CD4-positive, alpha-beta T cell (primary cell): Measurements from ENCODE around the gene DNAJB13. TPM values are rescaled to one million over a fixed set of nuclear protein-coding genes. Genes with fewer than 3 reads are reported as not detected.

Source experiments
- ATAC-seq: fragments of 200-7000 bp; cut with Tn5 transposase; one replicate; pipeline ENCODE4 v1.10.0; 2022; ENCODE audit warnings: mild to moderate bottlenecking; ENCODE audit not compliant: poor library complexity
- CTCF ChIA-PET: fragments of 350-600 bp; sonication (Branson Sonifier 250); formaldehyde crosslinking; loops from one replicate; lab custom pipeline; 2021; ENCODE audit warnings: antibody characterized with exemption, inconsistent platforms; lab: Charles Lee
- POLR2A ChIA-PET: fragments of 350-600 bp; sonication (Branson Sonifier 250); formaldehyde crosslinking; loops from one replicate; lab custom pipeline; 2021; ENCODE audit warnings: antibody characterized with exemption, inconsistent platforms; lab: Charles Lee
- DNase-seq, 14 experiments: peaks; one replicate each; pipeline ENCODE4 v3.0.0-alpha.2; 2013 to 2020; ENCODE audit warnings: mixed read lengths in 2 of 14
- H3K27ac ChIP-seq, 2 donors: one replicate each; pipeline versions ENCODE4 v1.5.1 to v1.7.0; 2013; ENCODE audit warnings: low read length in 2 of 2, low read depth in 1 of 2, mild to moderate bottlenecking in 1 of 2
- H3K27me3 ChIP-seq, 2 experiments: 1 replicate in 1 of 2; 2 replicates in 1 of 2; pipeline versions ENCODE4 v1.6.1 to v1.7.0; 2013; ENCODE audit warnings: low read length in 2 of 2, control low read depth in 1 of 2, mild to moderate bottlenecking in 1 of 2, moderate library complexity in 1 of 2; ENCODE audit not compliant: insufficient read depth in 2 of 2, control insufficient read depth in 1 of 2
- H3K36me3 ChIP-seq: one replicate; pipeline ENCODE4 v1.6.1; 2013; ENCODE audit warnings: low read length, control low read depth; ENCODE audit not compliant: insufficient read depth
- H3K4me1 ChIP-seq: one replicate; pipeline ENCODE4 v1.6.1; 2013; ENCODE audit warnings: low read length, control low read depth; ENCODE audit not compliant: insufficient read depth
- H3K4me3 ChIP-seq: one replicate; pipeline ENCODE4 v1.5.1; 2013; ENCODE audit warnings: mild to moderate bottlenecking, low read length, moderate library complexity
- H3K9me3 ChIP-seq, 2 experiments: 1 replicate in 1 of 2; 2 replicates in 1 of 2; pipeline versions ENCODE4 v1.6.1 to v1.7.0; 2013; ENCODE audit warnings: low read length in 2 of 2, mild to moderate bottlenecking in 2 of 2, control low read depth in 1 of 2, moderate library complexity in 1 of 2; ENCODE audit not compliant: control insufficient read depth in 1 of 2, insufficient read depth in 1 of 2
- H3K27ac Mint-ChIP-seq: one replicate; pipeline ENCODE4 v1.8.0; 2020; ENCODE audit warnings: mixed read lengths
- H3K27me3 Mint-ChIP-seq: one replicate; pipeline ENCODE4 v1.8.0; 2021; ENCODE audit warnings: mixed read lengths
- H3K36me3 Mint-ChIP-seq: one replicate; pipeline ENCODE4 v1.8.0; 2021; ENCODE audit warnings: low read depth, mixed read lengths
- H3K4me1 Mint-ChIP-seq: one replicate; pipeline ENCODE4 v1.8.0; 2021; ENCODE audit warnings: low read depth, mixed read lengths
- H3K4me3 Mint-ChIP-seq: one replicate; pipeline ENCODE4 v1.8.0; 2020; ENCODE audit warnings: mild to moderate bottlenecking, mixed read lengths
- H3K9me3 Mint-ChIP-seq: one replicate; pipeline ENCODE4 v1.8.0; 2020; ENCODE audit warnings: mixed read lengths
- CTCF ChIP-seq: fragments of 200-600 bp; IDR thresholded peaks from one replicate; pipeline ENCODE4 v1.8.0; 2022; ENCODE audit warnings: antibody characterized with exemption, mild to moderate bottlenecking
- intact Hi-C, 2 experiments: fragments of 100-400 bp; cut with DNase I in 1 of 2; cut with micrococcal nuclease in 1 of 2; formaldehyde crosslinking; loops; one replicate each; pipeline versions ENCODE4 v1.15.1 to v1.9.0; 2023 to 2025; cut with DNase I, micrococcal nuclease
- total RNA-seq, 174 experiments: library from RNA in 2 of 174; stranded (reverse) in 2 of 174; gene quantifications; one replicate each; pipeline ENCODE4 v1.2.3 and lab custom pipeline; 2021 to 2026

The DNAJB13 gene
- total RNA-seq, 2 experiments from 2014 or later: not detected

- H3K9me3 Mint-ChIP-seq: no peaks in the 10 kb centered on the region
- DNase-seq (no peak), ATAC-seq (no peak)
- H3K4me3 ChIP-seq: no peak overlapping the region
- CTCF ChIA-PET: no interaction called here
- H3K27ac Mint-ChIP-seq: no peak overlapping the region
- no peak overlapping the region for H3K27ac ChIP-seq
- H3K9me3 ChIP-seq: no peaks in the 10 kb centered on the region
- no peak overlapping the region for H3K4me3 Mint-ChIP-seq
- no peaks in the 10 kb centered on the region for H3K4me1 Mint-ChIP-seq
- intact Hi-C loops: no loop called here
- no peaks in the 10 kb centered on the region for H3K27me3 Mint-ChIP-seq
- no peaks in the 10 kb centered on the region for H3K27me3 ChIP-seq
- POLR2A ChIA-PET: no interaction called here
- no peaks in the 10 kb centered on the region for H3K36me3 Mint-ChIP-seq
- no peaks in the 10 kb centered on the region for H3K4me1 ChIP-seq
- no peaks in the 10 kb centered on the region for H3K36me3 ChIP-seq
- TF ChIP-seq CTCF: no peak
Observed at GRCh38 chr11:73946798-73947458, 3.9 kb upstream of the DNAJB13 start.

GRCh38 chr11:73949246-73949645 is 1.6 kb upstream of the DNAJB13 start:
- Mint-ChIP-seq H3K4me3 (no peak overlapping the region), H3K27ac (no peak overlapping the region), H3K9me3 (no peaks in the 10 kb centered on the region), H3K36me3 (no peaks in the 10 kb centered on the region), H3K4me1 (no peaks in the 10 kb centered on the region), H3K27me3 (no peaks in the 10 kb centered on the region)
- ChIA-PET POLR2A (no interaction called here), CTCF (no interaction called here)
- H3K4me3 ChIP-seq: no peak overlapping the region
- TF ChIP-seq CTCF: no peak
- ATAC-seq: no peak
- H3K4me1 ChIP-seq: no peaks in the 10 kb centered on the region
- no peaks in the 10 kb centered on the region for H3K27me3 ChIP-seq
- intact Hi-C loops: no loop called here
- no peaks in the 10 kb centered on the region for H3K9me3 ChIP-seq
- H3K36me3 ChIP-seq: no peaks in the 10 kb centered on the region
- DNase-seq: no peak
- H3K27ac ChIP-seq: no peak overlapping the region

- H3K4me1 Mint-ChIP-seq: no peaks in the 10 kb centered on the region
- ChIA-PET CTCF (no interaction called here), POLR2A (no interaction called here)
- Histone ChIP-seq H3K4me1 (no peaks in the 10 kb centered on the region), H3K9me3 (no peaks in the 10 kb centered on the region), H3K4me3 (no peak overlapping the region), H3K27me3 (no peaks in the 10 kb centered on the region), H3K36me3 (no peaks in the 10 kb centered on the region), H3K27ac (no peak overlapping the region)
- no peaks in the 10 kb centered on the region for H3K27me3 Mint-ChIP-seq
- H3K9me3 Mint-ChIP-seq: no peaks in the 10 kb centered on the region
- DNase-seq (no peak), ATAC-seq (no peak)
- intact Hi-C loops: no loop called here
- no peak for TF ChIP-seq CTCF
- no peak overlapping the region for H3K27ac Mint-ChIP-seq
- H3K36me3 Mint-ChIP-seq: no peaks in the 10 kb centered on the region
- no peak overlapping the region for H3K4me3 Mint-ChIP-seq
Observed at GRCh38 chr11:73949912-73950311, 914 bp upstream of the DNAJB13 start.
